ENCODE measurements around the gene DSTYK.

Gene DSTYK

DNA sequence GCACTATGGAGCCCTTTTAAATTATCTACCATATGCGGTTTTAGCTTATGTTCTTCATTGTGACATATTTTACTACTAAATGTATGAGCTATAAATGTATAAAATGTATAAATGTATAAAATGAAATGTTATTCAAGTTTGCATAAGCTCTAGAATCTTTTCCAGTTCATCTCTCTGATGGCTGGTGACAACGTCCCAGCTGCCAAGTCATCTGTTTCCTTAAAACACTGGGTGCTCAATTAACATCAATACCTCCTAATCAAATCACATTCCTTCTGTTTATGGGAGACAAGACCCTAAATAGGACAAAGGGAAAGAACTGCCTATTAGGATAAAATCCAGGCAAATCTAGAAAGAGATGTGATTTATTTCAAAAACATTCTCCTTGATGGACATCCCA is 22.9 kb downstream of the DSTYK start:
- H3F3A ChIP-seq (ENCODE audit: low read depth), result peaks cover 2% of the 10 kb centered on the region; the same call in 1 of the 2 replicates
- H3K4me3 ChIP-seq (ENCODE audit: low read length, poor library complexity, severe bottlenecking), result no peak overlapping the region
- H3K9ac ChIP-seq (ENCODE audit: low read depth, low read length, poor library complexity, severe bottlenecking), result no peak overlapping the region
- H3K4me1 ChIP-seq (ENCODE audit: insufficient read depth, low read length, poor library complexity, severe bottlenecking), result peaks cover 19% of the 10 kb centered on the region
- H3K9me3 ChIP-seq (ENCODE audit: insufficient read depth, low read depth, low read length), result no peaks in the 10 kb centered on the region
- no peak overlapping the region for H2AFZ ChIP-seq (ENCODE audit: low read length)
- H4K20me1 ChIP-seq (ENCODE audit: insufficient read depth, low read length, poor library complexity, severe bottlenecking), result peaks cover 14% of the 10 kb centered on the region
- no peak overlapping the region for H3K4me2 ChIP-seq (ENCODE audit: low read depth, low read length, poor library complexity, severe bottlenecking)
- no peaks in the 10 kb centered on the region for H3K9me2 ChIP-seq (replicated peaks; ENCODE audit: low read depth, low read length)
- H3K79me2 ChIP-seq (ENCODE audit: insufficient read depth, low read length), result peaks cover 20% of the 10 kb centered on the region; the same call in 1 of the 2 replicates
- H3K27me3 ChIP-seq (ENCODE audit: insufficient read depth, low read length, poor library complexity, severe bottlenecking), result no peaks in the 10 kb centered on the region
- H3K36me3 ChIP-seq (ENCODE audit: insufficient read depth, low read length), result peaks cover 12% of the 10 kb centered on the region; the same call in 1 of the 2 replicates
- TF ChIP-seq, protein P1, sequence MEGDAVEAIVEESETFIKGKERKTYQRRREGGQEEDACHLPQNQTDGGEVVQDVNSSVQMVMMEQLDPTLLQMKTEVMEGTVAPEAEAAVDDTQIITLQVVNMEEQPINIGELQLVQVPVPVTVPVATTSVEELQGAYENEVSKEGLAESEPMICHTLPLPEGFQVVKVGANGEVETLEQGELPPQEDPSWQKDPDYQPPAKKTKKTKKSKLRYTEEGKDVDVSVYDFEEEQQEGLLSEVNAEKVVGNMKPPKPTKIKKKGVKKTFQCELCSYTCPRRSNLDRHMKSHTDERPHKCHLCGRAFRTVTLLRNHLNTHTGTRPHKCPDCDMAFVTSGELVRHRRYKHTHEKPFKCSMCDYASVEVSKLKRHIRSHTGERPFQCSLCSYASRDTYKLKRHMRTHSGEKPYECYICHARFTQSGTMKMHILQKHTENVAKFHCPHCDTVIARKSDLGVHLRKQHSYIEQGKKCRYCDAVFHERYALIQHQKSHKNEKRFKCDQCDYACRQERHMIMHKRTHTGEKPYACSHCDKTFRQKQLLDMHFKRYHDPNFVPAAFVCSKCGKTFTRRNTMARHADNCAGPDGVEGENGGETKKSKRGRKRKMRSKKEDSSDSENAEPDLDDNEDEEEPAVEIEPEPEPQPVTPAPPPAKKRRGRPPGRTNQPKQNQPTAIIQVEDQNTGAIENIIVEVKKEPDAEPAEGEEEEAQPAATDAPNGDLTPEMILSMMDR (conservative IDR thresholded peaks at IDR 0.05; ENCODE audit: low read length), result no peak
- no peak for TF ChIP-seq EZH2phosphoT487 (IDR thresholded peaks at IDR 0.05; ENCODE audit: borderline replicate concordance)

DNA sequence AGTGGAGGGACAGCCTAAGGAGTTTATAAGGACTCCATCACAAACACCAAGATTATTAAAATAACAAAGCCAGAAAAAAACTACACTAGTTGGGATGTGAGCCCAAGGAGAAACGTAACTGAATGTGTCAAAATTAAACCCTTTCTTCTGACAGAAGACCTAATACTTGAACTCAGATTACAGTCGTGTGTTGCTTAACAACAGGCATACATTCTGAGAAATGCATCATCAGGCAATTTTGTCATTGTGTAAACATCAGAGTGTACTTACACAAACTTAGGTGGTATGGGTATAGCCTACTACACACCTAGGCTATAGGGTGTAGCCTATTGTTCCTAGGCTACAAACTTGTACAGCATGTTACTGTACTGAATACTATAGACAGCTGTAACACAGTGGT is 23.4 kb downstream of the DSTYK start:
- Histone ChIP-seq H3K9me3 (ENCODE audit: insufficient read depth, low read depth, low read length) (no peaks in the 10 kb centered on the region), H3K9me2 (replicated peaks; ENCODE audit: low read depth, low read length) (no peaks in the 10 kb centered on the region), H3K4me1 (ENCODE audit: insufficient read depth, low read length, poor library complexity, severe bottlenecking) (peaks cover 23% of the 10 kb centered on the region), H3K4me3 (ENCODE audit: low read length, poor library complexity, severe bottlenecking) (no peak overlapping the region), H3F3A (ENCODE audit: low read depth) (peaks cover 2% of the 10 kb centered on the region; the same call in 1 of the 2 replicates), H3K4me2 (ENCODE audit: low read depth, low read length, poor library complexity, severe bottlenecking) (no peak overlapping the region), H2AFZ (ENCODE audit: low read length) (no peak overlapping the region), H4K20me1 (ENCODE audit: insufficient read depth, low read length, poor library complexity, severe bottlenecking) (peaks cover 14% of the 10 kb centered on the region), H3K36me3 (ENCODE audit: insufficient read depth, low read length) (peaks cover 12% of the 10 kb centered on the region; the same call in 1 of the 2 replicates), H3K27me3 (ENCODE audit: insufficient read depth, low read length, poor library complexity, severe bottlenecking) (no peaks in the 10 kb centered on the region), H3K79me2 (ENCODE audit: insufficient read depth, low read length) (peaks cover 20% of the 10 kb centered on the region; the same call in 1 of the 2 replicates), H3K9ac (ENCODE audit: low read depth, low read length, poor library complexity, severe bottlenecking) (no peak overlapping the region)
- TF ChIP-seq, protein P1 (conservative IDR thresholded peaks at IDR 0.05; ENCODE audit: low read length), result no peak
- TF ChIP-seq EZH2phosphoT487 (IDR thresholded peaks at IDR 0.05; ENCODE audit: borderline replicate concordance), result no peak

DNA sequence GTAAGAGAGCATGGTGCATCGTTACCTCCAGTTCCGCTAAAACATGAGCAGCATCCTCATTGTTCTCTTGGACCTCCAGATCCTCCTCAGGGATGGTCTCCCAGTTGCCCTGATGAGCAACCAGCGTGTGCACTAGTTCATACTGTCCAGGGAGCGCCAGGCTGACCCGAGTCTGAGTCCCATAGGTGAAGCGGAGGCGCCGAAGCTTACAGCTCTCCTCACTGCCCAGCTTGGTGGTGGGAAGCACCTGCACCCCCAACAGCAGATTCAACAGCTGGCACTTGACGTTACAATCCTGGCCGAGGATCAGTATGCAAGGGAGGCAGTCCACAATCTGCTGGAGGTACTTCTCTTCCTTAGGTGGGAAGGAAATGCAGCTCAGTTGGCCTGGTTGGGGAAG is 24.1 kb downstream of the DSTYK start:
- H3K4me2 ChIP-seq (ENCODE audit: low read depth, low read length, poor library complexity, severe bottlenecking), result no peak overlapping the region
- peaks cover 20% of the 10 kb centered on the region; the same call in 1 of the 2 replicates for H3K79me2 ChIP-seq (ENCODE audit: insufficient read depth, low read length)
- H3F3A ChIP-seq (ENCODE audit: low read depth), result peaks cover 2% of the 10 kb centered on the region; the same call in 1 of the 2 replicates
- H3K9me2 ChIP-seq (replicated peaks; ENCODE audit: low read depth, low read length), result no peaks in the 10 kb centered on the region
- H2AFZ ChIP-seq (ENCODE audit: low read length), result no peak overlapping the region
- H3K9me3 ChIP-seq (ENCODE audit: insufficient read depth, low read depth, low read length), result no peaks in the 10 kb centered on the region
- H3K4me1 ChIP-seq (ENCODE audit: insufficient read depth, low read length, poor library complexity, severe bottlenecking), result peaks cover 23% of the 10 kb centered on the region
- H4K20me1 ChIP-seq (ENCODE audit: insufficient read depth, low read length, poor library complexity, severe bottlenecking), result peaks cover 14% of the 10 kb centered on the region
- H3K27me3 ChIP-seq (ENCODE audit: insufficient read depth, low read length, poor library complexity, severe bottlenecking), result no peaks in the 10 kb centered on the region
- no peak overlapping the region for H3K9ac ChIP-seq (ENCODE audit: low read depth, low read length, poor library complexity, severe bottlenecking)
- H3K4me3 ChIP-seq (ENCODE audit: low read length, poor library complexity, severe bottlenecking), result no peak overlapping the region
- H3K36me3 ChIP-seq (ENCODE audit: insufficient read depth, low read length), result peaks cover 17% of the 10 kb centered on the region; the same call in 1 of the 2 replicates
- TF ChIP-seq EZH2phosphoT487 (IDR thresholded peaks at IDR 0.05; ENCODE audit: borderline replicate concordance), result no peak
- TF ChIP-seq, protein P1 (conservative IDR thresholded peaks at IDR 0.05; ENCODE audit: low read length), result no peak
